ENCODE data around the gene SCARF1. TPM values are rescaled to one million over a fixed set of nuclear protein-coding genes. Genes with fewer than 3 reads are reported as not detected.
"Not testable (repeated sequence)": the region's sequence is repeated elsewhere in the genome, so short reads cannot be mapped to it uniquely, and the experiment has no call there.

The SCARF1 gene
- total and polyA plus RNA-seq, 8 donors, result 2.0 to 8.6 (median 3.5) TPM

DNA sequence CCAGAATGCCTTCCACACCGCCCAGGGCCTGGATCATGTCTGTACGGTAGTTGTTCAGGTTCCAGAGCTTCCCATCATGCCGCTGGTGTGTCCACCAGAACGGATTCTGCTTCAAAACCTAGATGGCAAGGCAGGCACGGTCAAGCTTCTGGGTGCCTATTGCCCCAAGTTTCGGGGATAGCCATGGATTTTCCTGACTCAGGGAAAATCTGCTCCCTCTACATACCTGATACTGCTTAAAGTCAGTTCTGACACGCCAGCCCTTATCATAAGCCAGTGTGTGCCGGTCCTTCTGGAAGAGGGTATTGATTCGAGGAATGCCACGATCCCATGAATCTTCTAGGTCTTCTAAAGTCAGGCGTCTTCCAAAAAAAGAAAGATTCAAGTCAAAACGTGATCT lies 15.5 kb upstream of the SCARF1 start:
- no peak overlapping the region for H3K27ac ChIP-seq
- H3K36me3 ChIP-seq, result peaks cover 23 to 79% (median 66%) of the 10 kb centered on the region in 3 donors
- H3K9me3 ChIP-seq, result no peaks in the 10 kb centered on the region
- intact Hi-C loops (cut with DNase I), result no loop called here
- FAIRE-seq (no peak), DNase-seq (no peak), ATAC-seq (no peak)
- H3K4me1 ChIP-seq, result no peaks in the 10 kb centered on the region
- 90 to 92% methylated on average over 12 of the region's 12 CpGs for WGBS, 2 donors
- no peaks in the 10 kb centered on the region for H3K27me3 ChIP-seq
- H3K4me3 ChIP-seq, result no peak overlapping the region
- TF ChIP-seq, protein P1, sequence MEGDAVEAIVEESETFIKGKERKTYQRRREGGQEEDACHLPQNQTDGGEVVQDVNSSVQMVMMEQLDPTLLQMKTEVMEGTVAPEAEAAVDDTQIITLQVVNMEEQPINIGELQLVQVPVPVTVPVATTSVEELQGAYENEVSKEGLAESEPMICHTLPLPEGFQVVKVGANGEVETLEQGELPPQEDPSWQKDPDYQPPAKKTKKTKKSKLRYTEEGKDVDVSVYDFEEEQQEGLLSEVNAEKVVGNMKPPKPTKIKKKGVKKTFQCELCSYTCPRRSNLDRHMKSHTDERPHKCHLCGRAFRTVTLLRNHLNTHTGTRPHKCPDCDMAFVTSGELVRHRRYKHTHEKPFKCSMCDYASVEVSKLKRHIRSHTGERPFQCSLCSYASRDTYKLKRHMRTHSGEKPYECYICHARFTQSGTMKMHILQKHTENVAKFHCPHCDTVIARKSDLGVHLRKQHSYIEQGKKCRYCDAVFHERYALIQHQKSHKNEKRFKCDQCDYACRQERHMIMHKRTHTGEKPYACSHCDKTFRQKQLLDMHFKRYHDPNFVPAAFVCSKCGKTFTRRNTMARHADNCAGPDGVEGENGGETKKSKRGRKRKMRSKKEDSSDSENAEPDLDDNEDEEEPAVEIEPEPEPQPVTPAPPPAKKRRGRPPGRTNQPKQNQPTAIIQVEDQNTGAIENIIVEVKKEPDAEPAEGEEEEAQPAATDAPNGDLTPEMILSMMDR (IDR thresholded peaks at IDR 0.05), result no peak

DNA sequence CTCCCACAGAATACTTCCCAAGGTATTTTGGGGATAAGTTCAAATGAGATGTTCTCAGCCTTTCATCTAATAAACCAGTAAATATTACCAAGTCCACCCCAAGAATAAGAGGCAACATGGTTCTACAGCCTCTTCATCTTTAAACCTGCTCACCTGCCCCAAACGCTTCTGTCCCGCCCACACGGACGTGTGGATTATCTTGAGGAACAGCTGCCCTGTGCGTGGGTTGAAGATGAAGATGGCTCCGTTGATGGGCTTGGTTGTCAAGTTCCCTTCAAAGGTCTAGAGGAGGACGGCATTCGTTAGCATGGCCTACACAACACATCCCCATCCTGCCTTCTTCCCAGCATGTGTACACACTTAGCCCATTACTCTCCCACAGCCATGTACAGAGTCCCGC lies 12.6 kb upstream of the SCARF1 start:
- Histone ChIP-seq H3K4me1 (no peaks in the 10 kb centered on the region), H3K27ac (no peak overlapping the region), H3K36me3 (peaks cover 31 to 99% (median 92%) of the 10 kb centered on the region in 3 donors), H3K27me3 (no peaks in the 10 kb centered on the region), H3K4me3 (no peak overlapping the region), H3K9me3 (no peaks in the 10 kb centered on the region)
- intact Hi-C loops (cut with DNase I), result no loop called here
- DNase-seq (no peak), ATAC-seq (no peak), FAIRE-seq (no peak)
- TF ChIP-seq, protein P1 (IDR thresholded peaks at IDR 0.05), result no peak
- 94 to 95% methylated on average over 9 of the region's 9 CpGs for WGBS, 2 donors

DNA sequence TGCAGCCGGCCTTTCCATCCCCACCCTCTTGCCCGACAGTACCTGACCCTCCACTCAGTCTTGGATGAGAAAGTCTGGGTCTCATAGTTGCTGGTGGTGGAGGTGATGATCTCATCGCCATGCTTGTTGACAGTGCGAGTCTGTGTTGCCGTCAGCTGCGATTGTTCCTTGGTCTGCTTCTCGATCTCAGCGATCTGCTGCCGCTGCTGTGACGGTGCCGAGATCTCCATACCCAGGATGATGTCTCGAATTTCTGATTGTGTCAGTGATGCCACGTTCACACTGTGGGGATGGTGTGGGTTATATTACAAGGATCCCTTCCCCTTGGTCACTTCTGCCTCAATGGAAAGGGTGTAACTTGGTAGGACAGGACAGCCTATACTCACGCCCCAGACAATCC lies 8.2 kb upstream of the SCARF1 start:
- H3K36me3 ChIP-seq, result peaks cover 30 to 83% (median 75%) of the 10 kb centered on the region in 3 donors
- no peak for ATAC-seq
- intact Hi-C loops (cut with DNase I), result no loop called here

DNA sequence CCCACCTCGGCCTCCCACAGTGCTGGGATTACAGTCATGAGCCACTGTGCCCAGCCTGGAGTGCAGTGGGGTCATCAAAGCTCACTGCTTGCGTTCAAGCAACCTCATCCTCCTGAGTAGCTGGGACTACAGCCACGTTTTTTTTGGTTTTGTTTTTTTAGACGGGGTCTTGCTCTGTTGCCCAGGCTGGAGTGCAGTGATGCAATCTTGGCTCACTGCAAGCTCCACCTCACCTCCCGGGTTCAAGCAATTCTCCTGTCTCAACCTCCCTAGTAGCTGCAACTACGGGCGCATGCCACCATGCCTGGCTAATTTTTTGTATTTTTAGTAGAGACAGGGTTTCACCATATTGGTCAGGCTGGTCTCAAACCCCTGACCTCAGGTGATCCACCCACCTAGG lies 7.3 kb upstream of the SCARF1 start:
- intact Hi-C loops (cut with DNase I); H3K27ac ChIP-seq; H3K9me3 ChIP-seq; FAIRE-seq; ATAC-seq; H3K27me3 ChIP-seq; H3K4me3 ChIP-seq: not testable (repeated sequence)
- peak in 2 of 6 donors; percentile 2 to 15 for DNase-seq
- Histone ChIP-seq H3K36me3 (peaks cover 30 to 73% (median 66%) of the 10 kb centered on the region in 3 donors), H3K4me1 (peaks cover 17 to 21% (median 18%) of the 10 kb centered on the region in 3 donors)
- WGBS, 2 donors, result 87 to 93% methylated on average over 7 of the region's 7 CpGs

More for the DNA sequence above, 8.2 kb upstream of the SCARF1 start:
- peaks cover 9 to 13% (median 12%) of the 10 kb centered on the region in 3 donors for H3K4me1 ChIP-seq
- DNase-seq (peak in 1 of 6 donors; percentile 23), FAIRE-seq (no peak)
- 93 to 95% methylated on average over 14 of the region's 14 CpGs for WGBS, 2 donors
- H3K27me3 ChIP-seq, result no peaks in the 10 kb centered on the region
- H3K27ac ChIP-seq, result no peak overlapping the region
- TF ChIP-seq, protein P1 (IDR thresholded peaks at IDR 0.05), result no peak
- H3K9me3 ChIP-seq, result no peaks in the 10 kb centered on the region
- no peak overlapping the region for H3K4me3 ChIP-seq

DNA sequence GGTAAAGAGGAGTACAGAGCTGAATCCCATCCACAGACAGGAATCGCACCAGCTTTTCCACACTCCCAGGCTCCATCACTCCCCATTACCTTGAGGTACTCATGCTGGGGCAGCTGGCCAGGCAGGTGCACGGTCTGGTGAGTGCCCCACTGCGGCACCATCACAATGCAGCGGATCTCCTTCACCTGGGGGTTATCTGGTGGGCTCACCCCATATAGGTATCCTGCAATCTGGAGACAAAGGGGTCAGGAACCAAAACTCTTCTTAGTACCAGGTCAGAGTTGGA lies 6.0 kb upstream of the SCARF1 start:
- no peak overlapping the region for H3K4me3 ChIP-seq
- intact Hi-C loops (cut with DNase I), result no loop called here
- H3K4me1 ChIP-seq, result peaks cover 17 to 25% (median 21%) of the 10 kb centered on the region in 3 donors
- no peak overlapping the region for H3K27ac ChIP-seq
- WGBS, 2 donors, result 73 to 76% methylated on average over 4 of the region's 4 CpGs
- no peaks in the 10 kb centered on the region for H3K9me3 ChIP-seq
- ATAC-seq (no peak), DNase-seq (peak in 1 of 6 donors; percentile 72), FAIRE-seq (no peak)
- TF ChIP-seq, protein P1 (IDR thresholded peaks at IDR 0.05), result no peak
- H3K27me3 ChIP-seq, result no peaks in the 10 kb centered on the region
- H3K36me3 ChIP-seq, result peaks cover 26 to 62% (median 57%) of the 10 kb centered on the region in 3 donors
